HG03469 (cell line): ENCODE results near the gene ANO1.
"Not testable (repeated sequence)": the region's sequence is repeated elsewhere in the genome, so short reads cannot be mapped to it uniquely, and the experiment has no call there.

Experiments
- ATAC-seq: cut with Tn5 transposase; IDR thresholded peaks from one replicate; pipeline ENCODE4 v1.9.1; 2021; ENCODE audit warnings: mild to moderate bottlenecking, moderate library complexity, moderate number of reproducible peaks; ENCODE audit not compliant: unreplicated experiment

ANO1 gene

GRCh38 chr11:70078095-70078780 lies at the start of gene ANO1:
ANO1 (plus strand) TSS chr11:70078317; CDS start chr11:70078607, 290 bp downstream.
- ATAC-seq: no peak

DNA sequence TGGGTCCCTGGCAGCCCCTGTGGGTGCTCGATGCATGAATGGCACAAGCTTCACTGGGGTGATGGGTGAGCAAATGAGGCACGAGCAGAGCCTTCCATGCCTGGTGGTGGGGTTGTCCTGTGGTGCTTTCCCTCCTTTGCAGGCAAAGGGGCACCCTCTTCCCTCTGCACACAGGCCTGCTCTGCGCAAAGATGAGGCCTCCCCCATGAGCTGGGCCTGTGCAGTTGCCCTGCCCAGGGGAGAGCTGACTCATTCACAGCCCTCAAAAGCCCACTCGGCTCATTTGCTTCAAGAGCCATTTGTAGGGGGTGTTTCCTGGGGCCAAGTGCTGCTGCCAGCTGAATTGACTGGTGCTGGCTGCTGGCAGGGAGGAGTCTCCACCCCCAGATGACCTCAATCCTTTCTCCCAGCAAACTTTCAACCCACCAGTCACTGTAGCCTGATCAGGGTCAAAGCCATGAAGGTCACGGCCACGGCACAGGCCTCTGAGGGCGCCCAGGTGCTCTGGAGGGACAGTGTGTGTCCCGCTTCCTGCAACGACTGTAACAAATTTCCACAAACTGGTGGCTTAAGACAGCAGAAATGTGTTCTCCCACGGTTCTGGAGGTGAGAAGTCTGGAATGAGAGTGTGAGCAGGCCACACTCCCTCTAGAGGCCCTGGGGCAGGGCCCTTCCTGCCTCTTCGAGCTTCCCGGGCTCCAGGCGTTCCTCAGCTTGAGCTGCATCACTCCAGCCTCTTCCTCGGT lies 48.8 kb upstream of the ANO1 start:
- no peak for ATAC-seq

DNA sequence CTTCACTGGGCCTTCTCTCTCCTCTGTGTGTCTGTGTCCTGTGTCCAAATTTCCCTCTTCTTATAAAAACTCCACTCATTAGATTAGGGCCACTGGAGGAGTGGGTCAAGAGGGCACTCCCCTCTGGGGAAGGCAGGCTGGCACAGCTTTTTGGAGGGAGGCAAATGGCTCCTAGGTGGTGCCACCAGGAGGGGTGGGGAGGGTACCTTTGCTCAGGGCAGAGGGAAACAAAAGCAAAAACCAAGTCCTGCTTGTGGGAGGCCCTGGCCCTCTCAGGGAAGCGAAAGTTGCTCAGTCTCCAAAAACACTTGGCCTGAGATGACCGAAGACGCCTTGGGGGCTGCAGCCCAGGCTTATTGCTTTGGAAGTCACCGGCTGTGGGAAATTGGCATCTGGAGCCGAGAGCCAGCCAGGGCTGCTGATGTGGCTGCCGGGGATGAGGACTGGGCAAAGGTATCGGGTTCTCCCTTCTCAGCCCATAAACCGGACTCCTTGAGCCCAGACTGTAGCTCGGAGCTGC lies 48.2 kb upstream of the ANO1 start:
- ATAC-seq: no peak

DNA sequence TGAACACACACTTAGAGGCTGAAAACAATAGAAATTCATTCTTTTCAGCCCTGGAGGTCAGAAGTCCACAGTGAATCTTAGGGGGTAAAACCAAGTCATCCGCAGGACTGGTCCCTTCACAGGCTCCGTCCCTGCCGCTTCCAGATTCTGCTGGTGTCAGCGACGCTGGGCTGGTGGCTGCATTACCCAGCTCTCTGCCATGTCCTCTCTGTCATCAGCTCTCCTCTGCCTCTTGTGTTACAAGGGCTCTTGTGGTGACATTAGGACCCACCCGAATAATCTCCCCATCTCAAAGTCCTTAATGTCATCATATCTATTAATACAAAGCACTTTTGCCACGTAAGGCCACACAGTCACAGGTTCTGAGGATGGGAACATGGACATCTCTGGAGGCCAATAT lies 47.7 kb upstream of the ANO1 start:
- ATAC-seq: no peak

GRCh38 chr11:70031631-70032469 lies 46.3 kb upstream of the ANO1 start:
- no peak for ATAC-seq

DNA sequence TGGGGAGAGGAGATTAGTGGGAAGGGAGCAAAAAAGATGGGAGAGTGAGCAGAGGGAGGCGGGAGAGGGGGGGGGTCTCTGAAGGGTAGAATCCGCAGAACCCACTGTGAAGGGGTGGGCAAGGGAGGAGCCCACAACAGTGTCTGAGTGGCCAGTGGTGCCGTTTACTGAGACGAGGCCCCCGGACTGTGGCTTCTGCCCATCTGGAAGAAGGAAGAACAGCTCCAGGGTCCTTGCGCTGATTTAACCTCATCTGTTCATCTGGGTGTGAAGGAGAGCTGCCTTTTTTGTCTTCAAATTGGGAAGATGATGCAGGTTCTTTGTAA lies 45.7 kb upstream of the ANO1 start:
- ATAC-seq: no peak

DNA sequence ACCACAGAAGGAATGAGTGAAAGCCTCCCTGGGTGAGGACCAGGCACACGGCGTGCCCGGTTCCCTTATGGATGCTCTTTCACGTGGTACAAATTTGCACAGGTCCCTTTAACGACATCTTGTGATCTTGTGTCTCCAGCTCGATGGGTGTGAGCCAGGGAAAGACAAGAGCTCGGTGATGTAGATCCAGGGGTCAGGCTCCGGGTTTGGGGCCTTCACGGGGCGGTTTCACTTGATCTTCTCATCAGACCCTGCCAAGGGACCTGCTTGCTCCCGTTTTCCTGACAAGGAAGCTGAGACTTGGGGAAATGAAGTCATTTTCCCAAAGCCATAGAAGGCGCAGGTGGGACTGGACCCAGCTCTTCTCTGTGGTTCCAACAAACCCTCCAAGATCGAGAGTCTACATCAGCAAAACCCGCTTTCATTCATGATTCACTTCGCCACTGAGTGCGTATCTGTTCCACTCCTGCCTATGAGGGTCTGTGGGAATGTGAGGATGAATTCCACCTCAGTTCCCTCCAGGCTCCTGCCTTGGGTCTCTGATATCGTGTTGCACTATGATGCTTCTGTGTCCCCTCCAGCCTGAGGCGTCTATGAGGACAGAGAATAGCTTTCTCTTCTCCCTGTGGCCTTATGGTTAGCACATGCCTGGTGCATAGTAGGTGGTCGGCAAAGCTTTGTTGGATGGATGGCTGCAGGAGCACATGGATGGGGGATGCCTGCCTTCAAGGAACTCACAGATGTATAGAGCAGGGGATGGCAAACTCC lies 45.0 kb upstream of the ANO1 start:
- ATAC-seq: no peak

DNA sequence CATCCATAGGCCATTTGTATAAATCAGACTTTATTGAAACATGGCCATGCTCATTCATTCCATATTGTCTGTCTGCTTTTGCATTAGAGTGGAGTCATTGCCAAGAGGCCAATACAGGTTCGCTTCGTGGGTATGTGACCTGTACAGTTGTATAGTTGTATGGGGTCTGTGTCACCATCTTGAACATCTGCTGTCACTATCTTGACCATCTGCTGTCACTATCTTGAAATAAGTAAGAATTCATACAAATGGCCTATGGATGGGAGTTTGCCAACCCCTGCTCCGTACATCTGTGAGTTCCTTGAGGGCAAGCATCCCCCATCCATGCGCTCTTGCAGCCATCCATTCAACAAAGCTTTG lies 44.4 kb upstream of the ANO1 start:
- no peak for ATAC-seq

GRCh38 chr11:70034740-70035365 lies 43.3 kb upstream of the ANO1 start:
- no peak for ATAC-seq

GRCh38 chr11:70035665-70036064 lies 42.5 kb upstream of the ANO1 start:
- ATAC-seq: not testable (repeated sequence)

GRCh38 chr11:70036971-70037882 lies 40.9 kb upstream of the ANO1 start:
- no peak for ATAC-seq

DNA sequence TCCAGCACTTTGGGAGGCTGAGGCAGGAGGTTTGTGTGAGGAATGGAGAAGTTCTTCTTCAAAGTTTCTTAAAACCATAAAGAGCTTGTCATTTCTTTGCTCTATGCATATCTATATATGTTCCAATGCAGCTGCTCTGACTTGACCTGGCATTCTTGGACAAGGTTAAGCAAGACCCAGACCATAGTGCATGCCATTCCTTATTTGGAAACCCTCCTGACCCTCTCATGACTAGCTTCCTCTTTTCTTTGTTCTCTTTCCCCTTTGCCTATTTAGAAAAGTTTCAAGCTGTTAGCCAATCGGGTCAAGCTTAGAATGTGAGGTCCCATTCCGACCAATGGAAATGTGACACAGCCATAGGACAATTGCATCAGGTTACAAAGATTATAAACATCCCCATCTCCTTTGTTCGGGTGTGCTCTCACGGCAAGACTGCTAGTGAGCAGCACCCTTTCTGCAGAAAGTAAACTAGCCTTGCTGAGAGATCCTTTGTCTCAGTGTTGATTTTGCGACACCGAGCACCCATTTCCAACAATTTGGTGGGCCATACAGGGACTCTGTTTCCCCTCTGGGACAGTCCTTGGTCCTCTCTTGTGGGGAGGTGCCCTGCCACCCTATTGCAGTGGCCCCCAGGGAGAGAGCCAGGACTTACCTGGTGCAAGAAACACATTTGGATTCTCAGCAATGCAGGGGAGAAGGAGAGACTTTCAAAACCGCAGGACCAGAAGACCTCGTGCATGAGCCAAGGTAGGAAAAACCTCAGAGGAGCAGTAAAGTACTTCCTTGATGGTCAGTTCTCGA lies 39.9 kb upstream of the ANO1 start:
- no peak for ATAC-seq

- no peak for ATAC-seq
Observed at GRCh38 chr11:70040452-70040851, 37.7 kb upstream of the ANO1 start.

DNA sequence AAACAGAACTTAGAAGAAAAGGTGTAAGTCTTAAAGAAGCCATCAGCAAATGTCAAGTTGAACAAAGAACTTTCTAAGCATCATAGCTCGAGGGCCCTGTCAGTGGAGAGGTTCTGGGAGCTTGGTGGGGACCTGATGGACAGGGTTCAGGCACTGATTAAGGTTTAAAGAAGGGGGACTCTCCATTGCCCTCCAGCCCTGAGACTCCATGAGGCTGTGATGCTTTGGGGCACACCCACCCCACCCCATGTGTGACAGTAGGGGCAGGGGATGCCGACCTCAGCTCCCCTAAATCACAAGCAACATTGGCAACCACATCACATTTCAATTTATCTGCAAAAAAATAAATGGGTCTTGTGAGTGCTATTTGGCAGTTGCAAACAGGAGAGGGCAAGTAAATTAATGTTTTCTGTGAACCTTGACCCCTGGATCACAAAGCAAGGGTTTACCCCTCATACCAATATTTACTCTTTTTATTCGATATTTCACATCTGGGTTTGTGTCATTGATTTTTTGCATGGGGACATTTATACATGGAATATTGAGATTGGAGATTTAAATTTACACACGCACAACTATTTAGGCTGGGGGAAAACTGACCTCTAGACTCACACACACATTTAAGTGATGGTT lies 37.1 kb upstream of the ANO1 start:
- no peak for ATAC-seq

- ATAC-seq: no peak
Observed at GRCh38 chr11:70043482-70043881, 34.6 kb upstream of the ANO1 start.

DNA sequence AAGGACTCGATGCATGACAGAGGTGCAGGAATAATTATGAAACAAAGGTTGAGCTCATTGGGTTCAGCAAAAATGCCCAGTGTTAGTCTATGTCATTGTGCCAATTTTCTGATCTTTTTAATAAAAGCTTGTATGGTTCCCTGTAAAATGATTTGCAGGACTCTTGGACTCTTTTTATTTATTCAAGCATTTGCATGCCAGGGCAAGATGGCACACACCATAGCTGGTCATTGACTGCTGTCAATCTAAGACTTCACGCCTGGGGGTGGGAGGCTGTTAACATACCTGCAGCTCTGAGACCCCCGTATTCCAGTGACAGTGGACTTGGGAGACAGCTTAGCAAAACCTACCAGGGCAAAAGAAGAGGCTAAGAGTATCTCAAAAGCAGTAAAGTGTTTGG lies 32.0 kb upstream of the ANO1 start:
- ATAC-seq: no peak

DNA sequence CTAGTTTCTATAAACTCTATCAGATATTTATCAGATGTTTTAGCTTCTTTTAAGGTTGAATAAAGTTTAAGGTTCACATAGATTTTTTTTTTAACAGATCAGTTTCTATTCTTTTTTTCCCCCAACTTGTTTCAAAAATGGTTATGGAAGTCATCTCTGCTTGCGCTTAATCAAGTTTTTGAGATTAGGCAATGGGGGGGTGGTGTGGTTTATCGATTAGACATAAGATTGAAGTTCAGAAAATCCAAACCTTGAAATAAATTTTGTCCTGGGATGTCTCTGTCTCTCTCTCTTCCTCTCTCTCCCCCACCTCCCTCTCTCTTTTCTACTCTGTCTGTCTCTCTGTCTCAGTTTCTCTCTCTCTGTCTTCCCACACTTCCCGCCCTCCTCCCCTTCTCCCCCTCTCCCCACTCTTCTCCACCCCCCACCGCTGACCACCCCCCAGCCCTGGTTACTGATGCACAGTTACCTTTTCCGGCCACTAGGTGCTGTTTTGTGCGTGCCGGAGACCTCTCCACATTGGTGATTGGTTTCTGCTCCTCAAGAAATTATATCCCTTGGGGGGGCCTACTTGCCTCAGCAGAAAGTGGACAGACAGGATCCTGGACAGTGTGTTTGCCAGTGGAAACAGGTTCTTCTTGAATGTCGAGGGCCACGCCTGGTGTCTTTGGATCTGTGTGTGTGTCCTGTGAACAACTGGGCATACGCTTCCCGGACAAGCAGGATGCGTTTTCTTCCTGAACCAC lies 29.7 kb upstream of the ANO1 start:
- no peak for ATAC-seq
